Neural progenitor cell (in vitro differentiated cells): ENCODE measurements around the gene CYB561. TPM values are rescaled to one million over a fixed set of nuclear protein-coding genes. Genes with fewer than 3 reads are reported as not detected.

ENCODE experiments used
- DNase-seq: peaks from one replicate; pipeline ENCODE4 v3.0.0-alpha.2; 2016; ENCODE audit warnings: low spot score
- H2AFZ ChIP-seq: fragments of 200-600 bp; sonication (generic); replicated peaks from 2 replicates; pipeline ENCODE4 v1.6.1; 2016; ENCODE audit warnings: antibody characterized with exemption
- H3F3A ChIP-seq: fragments of 200-600 bp; sonication (generic); 2 replicates; pipeline ENCODE4 v1.6.1; 2016; ENCODE audit warnings: antibody characterized with exemption, low read depth
- H3K27ac ChIP-seq: fragments of 200-600 bp; sonication (generic); 2 replicates; pipeline ENCODE4 v1.5.1; 2016; ENCODE audit warnings: mild to moderate bottlenecking
- H3K27me3 ChIP-seq: fragments of 200-600 bp; sonication (generic); 2 replicates; pipeline ENCODE4 v1.6.1; 2016; ENCODE audit warnings: mild to moderate bottlenecking, moderate library complexity
- H3K36me3 ChIP-seq: fragments of 200-600 bp; sonication (generic); 2 replicates; pipeline ENCODE4 v1.5.1; 2016
- H3K4me1 ChIP-seq: fragments of 200-600 bp; sonication (generic); 2 replicates; pipeline ENCODE4 v1.6.1; 2016; ENCODE audit warnings: mixed run types
- H3K4me2 ChIP-seq: fragments of 200-600 bp; sonication (generic); 2 replicates; pipeline ENCODE4 v1.6.1; 2016
- H3K4me3 ChIP-seq: fragments of 200-600 bp; sonication (generic); 2 replicates; pipeline ENCODE4 v1.5.1; 2016
- H3K79me2 ChIP-seq: fragments of 200-600 bp; sonication (generic); 2 replicates; pipeline ENCODE4 v1.6.1; 2016; ENCODE audit warnings: low read depth
- H3K9ac ChIP-seq: fragments of 200-600 bp; sonication (generic); 2 replicates; pipeline ENCODE4 v1.6.1; 2016
- H3K9me3 ChIP-seq: fragments of 200-600 bp; sonication (generic); 2 replicates; pipeline ENCODE4 v1.5.1; 2016; ENCODE audit warnings: low read depth
- H4K20me1 ChIP-seq: fragments of 200-600 bp; sonication (generic); 2 replicates; pipeline ENCODE4 v1.6.1; 2016; ENCODE audit warnings: low read depth
- H3K27ac Mint-ChIP-seq: 3 replicates; pipeline ENCODE4 v1.8.0; 2021; ENCODE audit warnings: mixed read lengths
- H3K27me3 Mint-ChIP-seq: 2 replicates; pipeline ENCODE4 v1.8.0; 2022; ENCODE audit warnings: low read depth, mild to moderate bottlenecking, inconsistent platforms, moderate library complexity, mixed read lengths; ENCODE audit not compliant: insufficient read depth
- H3K36me3 Mint-ChIP-seq: 3 replicates; pipeline ENCODE4 v1.8.0; 2021; ENCODE audit warnings: mixed read lengths
- H3K4me1 Mint-ChIP-seq: 3 replicates; pipeline ENCODE4 v1.8.0; 2021; ENCODE audit warnings: mixed read lengths
- H3K4me3 Mint-ChIP-seq: 3 replicates; pipeline ENCODE4 v1.8.0; 2021; ENCODE audit warnings: mild to moderate bottlenecking, moderate library complexity, mixed read lengths
- H3K9me3 Mint-ChIP-seq: 3 replicates; pipeline ENCODE4 v1.8.0; 2020; ENCODE audit warnings: mixed read lengths
- CTCF ChIP-seq: fragments of 200-600 bp; sonication (generic); IDR thresholded peaks from 2 replicates; pipeline ENCODE4 v1.5.1; 2017; ENCODE audit warnings: antibody characterized with exemption, mild to moderate bottlenecking
- EZH2 ChIP-seq: fragments of 200-600 bp; sonication (generic); IDR thresholded peaks from 2 replicates; pipeline ENCODE4 v1.6.1; 2017; ENCODE audit warnings: antibody characterized with exemption, mild to moderate bottlenecking, moderate library complexity
- EZH2phosphoT487 ChIP-seq: fragments of 200-600 bp; sonication (generic); IDR thresholded peaks from 2 replicates; pipeline ENCODE4 v1.6.1; 2017; ENCODE audit warnings: antibody characterized with exemption
- total RNA-seq: library from RNA; depleted of rRNA; stranded (reverse); fragments of >200 nt; gene quantifications from 2 replicates; pipeline ENCODE4 v1.2.3, GENCODE V29; 2015; ENCODE audit warnings: low replicate concordance

Gene CYB561
- total RNA-seq, 1 donor from 2014 or later, result 4.2 TPM

DNA sequence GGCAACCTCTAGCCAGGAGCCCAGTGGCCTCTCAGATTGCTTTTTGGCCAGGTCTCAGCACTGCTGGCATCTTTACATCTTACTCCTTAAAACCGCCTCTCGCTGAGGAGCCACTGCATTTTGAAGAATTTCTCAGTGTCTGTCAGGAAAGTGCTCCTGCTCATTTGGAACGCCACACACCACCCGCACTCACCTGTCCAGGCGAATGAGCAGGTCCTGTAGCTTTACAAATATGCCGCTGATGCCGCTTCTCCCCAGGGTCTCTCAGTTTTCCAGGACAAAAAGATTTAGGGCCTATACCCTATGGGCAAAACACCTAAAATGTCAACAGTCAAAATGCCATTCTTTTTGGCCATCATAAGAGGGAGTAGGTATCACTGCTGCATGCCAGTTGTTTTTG lies 22.1 kb downstream of the CYB561 start:
- H3K9ac ChIP-seq, result no peak overlapping the region
- H4K20me1 ChIP-seq, result no peaks in the 10 kb centered on the region
- Mint-ChIP-seq H3K36me3 (peaks cover 20% of the 10 kb centered on the region), H3K27me3 (peaks cover 2% of the 10 kb centered on the region), H3K9me3 (no peaks in the 10 kb centered on the region), H3K4me1 (peaks cover 10% of the 10 kb centered on the region), H3K4me3 (no peak overlapping the region), H3K27ac (no peak overlapping the region)
- no peak overlapping the region for H2AFZ ChIP-seq
- TF ChIP-seq EZH2, result no peak
- no peak for TF ChIP-seq EZH2phosphoT487
- no peak for TF ChIP-seq CTCF
- DNase-seq, result no peak
- no peaks in the 10 kb centered on the region for H3F3A ChIP-seq
- H3K27me3 ChIP-seq, result no peaks in the 10 kb centered on the region
- no peak overlapping the region for H3K27ac ChIP-seq
- peaks cover 5% of the 10 kb centered on the region for H3K4me1 ChIP-seq
- no peak overlapping the region for H3K4me2 ChIP-seq
- H3K9me3 ChIP-seq, result no peaks in the 10 kb centered on the region
- no peak overlapping the region for H3K4me3 ChIP-seq
- no peaks in the 10 kb centered on the region for H3K36me3 ChIP-seq
- H3K79me2 ChIP-seq, result no peaks in the 10 kb centered on the region

DNA sequence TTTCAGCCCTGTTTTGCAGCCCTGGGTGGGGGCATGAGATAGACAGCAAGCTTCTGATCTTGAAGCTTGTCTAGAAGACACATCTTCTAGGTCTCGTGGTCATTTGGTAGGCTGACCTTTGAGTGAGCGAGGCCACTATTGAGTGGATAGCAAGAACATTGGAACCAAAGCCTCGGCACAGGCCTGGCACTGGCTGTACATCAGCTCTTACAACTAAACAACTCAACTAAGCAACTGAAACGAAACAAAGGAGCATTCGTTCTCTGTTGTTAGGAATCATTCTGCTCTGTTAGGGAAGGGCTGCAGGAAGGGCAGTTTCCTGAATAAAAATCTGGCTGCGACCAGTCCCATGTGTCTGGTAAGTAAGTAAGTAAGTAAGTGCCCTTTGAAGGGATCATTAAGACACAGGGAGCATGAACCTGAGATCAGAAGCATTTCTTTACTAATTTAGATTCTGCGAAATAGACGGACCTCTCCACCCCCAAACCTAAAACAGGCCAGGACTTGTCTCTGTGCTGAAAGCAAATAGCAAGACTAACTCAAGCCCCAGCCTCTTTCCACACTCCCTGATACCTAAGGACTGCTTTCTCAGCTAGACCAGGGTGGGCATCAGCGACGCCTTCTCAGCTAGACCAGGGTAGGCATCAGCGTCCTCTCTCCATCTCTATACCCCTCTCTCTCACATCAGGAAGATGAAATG lies 22.7 kb downstream of the CYB561 start:
- Histone ChIP-seq H3F3A (no peaks in the 10 kb centered on the region), H3K27ac (no peak overlapping the region), H3K4me2 (no peak overlapping the region), H2AFZ (no peak overlapping the region), H3K4me3 (no peak overlapping the region), H3K4me1 (peaks cover 5% of the 10 kb centered on the region), H3K27me3 (no peaks in the 10 kb centered on the region), H3K9me3 (no peaks in the 10 kb centered on the region), H4K20me1 (no peaks in the 10 kb centered on the region), H3K79me2 (no peaks in the 10 kb centered on the region), H3K36me3 (no peaks in the 10 kb centered on the region), H3K9ac (no peak overlapping the region)
- DNase-seq, result no peak
- no peak for TF ChIP-seq EZH2phosphoT487
- TF ChIP-seq CTCF, result no peak
- TF ChIP-seq EZH2, result no peak
- peaks cover 2% of the 10 kb centered on the region for H3K27me3 Mint-ChIP-seq
- H3K27ac Mint-ChIP-seq, result no peak overlapping the region
- H3K4me1 Mint-ChIP-seq, result peaks cover 10% of the 10 kb centered on the region
- H3K9me3 Mint-ChIP-seq, result no peaks in the 10 kb centered on the region
- H3K36me3 Mint-ChIP-seq, result peaks cover 23% of the 10 kb centered on the region
- H3K4me3 Mint-ChIP-seq, result no peak overlapping the region

DNA sequence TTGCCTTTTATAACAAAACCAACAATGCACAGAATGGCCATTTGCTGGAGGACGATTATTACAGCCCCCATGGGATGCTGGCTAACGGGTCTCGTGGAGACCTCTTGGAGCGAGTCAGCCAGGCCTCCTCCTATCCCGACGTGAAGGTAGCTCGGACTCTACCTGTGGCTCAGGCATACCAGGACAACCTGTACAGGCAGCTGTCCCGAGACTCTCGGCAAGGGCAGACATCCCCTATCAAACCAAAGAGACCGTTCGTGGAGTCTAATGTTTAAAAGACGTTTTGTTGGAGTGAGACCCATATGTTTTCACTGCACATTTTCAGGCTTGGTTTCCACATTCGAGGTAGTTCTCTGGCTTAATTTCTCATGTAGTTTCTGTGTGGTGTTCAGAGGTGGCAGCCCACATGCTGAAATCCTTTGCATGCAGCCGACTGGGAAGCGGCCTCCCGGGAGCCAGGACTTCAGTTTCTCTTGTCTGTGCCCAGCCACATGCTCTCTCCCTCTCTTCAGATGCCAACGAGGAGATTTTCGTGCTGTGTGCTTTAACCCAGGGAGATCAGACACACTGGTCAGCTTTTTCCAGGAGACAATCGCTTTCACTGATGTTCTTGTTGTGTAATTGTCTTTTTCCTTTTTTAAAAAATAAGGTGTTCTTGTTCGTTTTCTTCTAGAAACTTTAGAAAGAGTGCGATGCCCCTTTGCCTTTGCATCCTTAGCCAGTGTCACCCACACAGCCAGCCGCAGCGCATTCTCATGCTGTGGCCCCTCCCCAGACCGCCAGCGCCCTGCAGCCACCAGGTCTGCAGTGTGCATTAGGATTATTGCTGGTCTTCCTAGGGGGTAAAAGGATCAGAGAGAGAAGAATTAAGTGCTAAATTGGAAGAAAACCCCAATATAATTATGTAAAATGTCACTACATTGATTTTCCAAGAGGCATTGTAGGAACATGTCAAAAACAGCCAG lies 24.1 kb downstream of the CYB561 start:
- H3K27me3 Mint-ChIP-seq, result peaks cover 2% of the 10 kb centered on the region
- no peak overlapping the region for H2AFZ ChIP-seq
- H3F3A ChIP-seq, result no peaks in the 10 kb centered on the region
- no peak overlapping the region for H3K9ac ChIP-seq
- no peaks in the 10 kb centered on the region for H3K27me3 ChIP-seq
- H3K4me3 ChIP-seq, result no peak overlapping the region
- H3K9me3 Mint-ChIP-seq, result no peaks in the 10 kb centered on the region
- TF ChIP-seq EZH2phosphoT487 (no peak), EZH2 (no peak), CTCF (no peak)
- no peak overlapping the region for H3K4me2 ChIP-seq
- H3K4me3 Mint-ChIP-seq, result no peak overlapping the region
- H4K20me1 ChIP-seq, result no peaks in the 10 kb centered on the region
- no peaks in the 10 kb centered on the region for H3K79me2 ChIP-seq
- peaks cover 10% of the 10 kb centered on the region for H3K4me1 Mint-ChIP-seq
- no peak for DNase-seq
- no peaks in the 10 kb centered on the region for H3K36me3 ChIP-seq
- no peak overlapping the region for H3K27ac Mint-ChIP-seq
- peaks cover 25% of the 10 kb centered on the region for H3K36me3 Mint-ChIP-seq
- H3K9me3 ChIP-seq, result no peaks in the 10 kb centered on the region
- H3K27ac ChIP-seq, result no peak overlapping the region
- peaks cover 5% of the 10 kb centered on the region for H3K4me1 ChIP-seq
